Jurkat, Clone E6-1 (cell line): ENCODE measurements around the gene CDIP1.

Experiments
- DNase-seq: peaks from one replicate; pipeline ENCODE4 v3.0.0-alpha.2; 2011; ENCODE audit warnings: low read depth, low spot score
- H3K4me3 ChIP-seq: 2 replicates; pipeline ENCODE4 v1.5.1; 2011; ENCODE audit warnings: mild to moderate bottlenecking, low read length, control low read depth, moderate library complexity

Gene CDIP1

DNA sequence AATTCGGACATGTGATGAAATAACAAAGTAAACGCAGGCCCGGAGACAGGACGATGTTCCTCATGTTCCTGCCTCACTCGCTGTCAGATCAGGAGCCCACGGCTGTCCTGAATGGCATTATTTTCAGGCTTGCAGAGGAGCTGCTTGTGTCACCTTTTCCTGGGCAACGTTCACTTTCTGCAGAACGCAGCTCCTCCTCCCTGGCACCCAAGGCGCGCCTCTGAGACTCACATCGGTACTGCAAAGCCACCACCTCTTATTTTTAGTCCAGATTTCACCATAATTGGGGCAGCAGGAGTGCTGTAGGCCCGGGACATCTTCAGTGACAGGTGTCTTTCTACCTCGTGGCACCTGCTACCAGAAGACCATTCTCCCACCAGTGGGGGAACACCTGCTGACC, 9.6 kb upstream of the CDIP1 start:
- no peak for DNase-seq
- H3K4me3 ChIP-seq = no peak overlapping the region

DNA sequence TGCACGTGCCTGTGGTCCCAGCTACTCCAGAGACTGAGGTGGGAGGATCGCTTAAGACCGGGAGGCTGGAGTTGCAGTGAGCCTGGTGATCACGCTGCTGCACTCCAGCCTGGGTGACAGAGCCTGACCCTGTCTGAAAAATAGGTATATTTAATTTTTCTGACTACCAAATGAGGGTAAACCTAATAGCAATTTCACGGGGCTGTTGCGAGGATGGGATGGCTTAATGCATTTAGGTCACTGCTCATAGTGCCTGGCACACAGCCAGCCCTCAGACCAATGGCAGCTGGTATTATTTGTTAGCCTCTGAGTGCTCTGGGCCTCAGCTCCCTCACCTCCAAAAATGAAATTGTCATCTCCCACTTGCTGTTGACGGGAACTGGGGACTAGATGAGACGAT, 5.9 kb upstream of the CDIP1 start:
- no peak overlapping the region for H3K4me3 ChIP-seq
- no peak for DNase-seq

DNA sequence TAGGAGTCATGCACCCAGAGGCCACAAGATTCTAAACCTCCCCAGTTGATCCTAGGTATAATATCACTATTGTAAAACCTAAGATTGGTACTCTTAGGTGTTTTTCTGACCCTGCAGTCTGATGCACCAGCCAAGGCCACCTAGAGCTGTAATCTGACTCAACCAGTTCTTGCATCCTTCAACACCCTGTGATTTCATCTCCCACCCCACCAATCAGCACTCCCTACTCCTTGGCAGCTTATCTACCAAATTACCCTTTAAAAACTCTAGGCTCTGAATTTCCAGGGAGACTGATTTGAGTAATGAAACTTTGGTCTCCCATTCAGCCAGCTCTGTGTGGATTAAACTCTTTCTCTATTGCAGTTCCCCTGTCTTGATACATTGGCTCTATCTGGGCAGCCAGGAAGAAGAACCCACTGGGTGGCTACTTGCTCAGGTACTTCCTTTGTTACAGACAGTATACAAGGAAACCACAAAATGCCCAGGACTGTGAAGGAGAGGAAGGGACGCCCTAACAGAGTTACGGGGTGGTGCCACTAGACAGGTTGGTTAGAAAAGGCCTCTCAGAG, 1.2 kb upstream of the CDIP1 start:
- no peak for DNase-seq
- H3K4me3 ChIP-seq = no peak overlapping the region

DNA sequence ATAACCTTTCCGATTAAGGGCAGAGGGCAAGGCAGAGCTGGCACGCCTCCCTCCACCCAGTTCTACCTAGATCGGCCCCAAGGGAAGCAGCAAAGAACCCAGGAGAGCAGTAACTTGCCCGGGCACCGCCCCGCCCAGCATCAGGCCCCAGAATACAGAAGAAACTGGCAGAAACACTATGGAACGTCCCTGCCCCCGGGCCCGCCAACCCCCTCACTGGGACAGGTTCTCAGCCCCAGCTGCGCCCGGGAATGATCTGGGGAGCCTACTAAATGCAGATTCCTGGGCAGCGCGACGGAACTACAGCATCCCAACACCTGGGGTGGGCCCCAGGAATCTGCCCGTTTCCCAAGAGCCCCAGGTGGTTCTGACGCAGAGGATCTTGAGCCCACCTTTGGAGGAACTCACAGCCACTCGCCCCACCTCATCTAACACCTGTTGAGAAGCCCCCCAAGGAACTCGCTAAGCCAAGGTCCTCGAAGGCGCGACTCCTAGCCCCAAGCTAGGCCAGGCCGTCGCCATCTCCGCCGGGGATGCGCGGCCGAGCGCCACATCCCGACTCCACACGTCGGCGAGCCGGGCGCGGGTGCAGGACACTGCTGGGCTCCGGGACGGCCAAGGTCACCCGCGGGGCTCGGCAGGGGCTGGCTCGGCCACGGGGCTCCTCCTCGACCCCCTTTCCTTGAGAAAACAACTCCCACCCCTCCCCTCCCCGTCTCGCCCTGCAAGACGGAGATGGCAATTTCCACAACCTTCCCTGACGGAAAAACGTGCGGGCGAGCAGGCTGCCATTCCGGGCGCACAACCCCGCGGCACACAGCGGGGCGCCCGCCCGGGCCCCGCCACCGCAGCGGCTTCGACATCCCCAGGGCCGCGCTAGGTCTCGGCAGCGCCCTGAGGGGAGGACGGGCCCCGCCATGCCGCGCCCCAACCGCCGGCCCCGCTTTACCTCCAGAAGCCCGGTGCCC, 913 bp downstream of the CDIP1 start:
- DNase-seq = no peak
- peak overlapping the region; percentile 53 for H3K4me3 ChIP-seq

DNA sequence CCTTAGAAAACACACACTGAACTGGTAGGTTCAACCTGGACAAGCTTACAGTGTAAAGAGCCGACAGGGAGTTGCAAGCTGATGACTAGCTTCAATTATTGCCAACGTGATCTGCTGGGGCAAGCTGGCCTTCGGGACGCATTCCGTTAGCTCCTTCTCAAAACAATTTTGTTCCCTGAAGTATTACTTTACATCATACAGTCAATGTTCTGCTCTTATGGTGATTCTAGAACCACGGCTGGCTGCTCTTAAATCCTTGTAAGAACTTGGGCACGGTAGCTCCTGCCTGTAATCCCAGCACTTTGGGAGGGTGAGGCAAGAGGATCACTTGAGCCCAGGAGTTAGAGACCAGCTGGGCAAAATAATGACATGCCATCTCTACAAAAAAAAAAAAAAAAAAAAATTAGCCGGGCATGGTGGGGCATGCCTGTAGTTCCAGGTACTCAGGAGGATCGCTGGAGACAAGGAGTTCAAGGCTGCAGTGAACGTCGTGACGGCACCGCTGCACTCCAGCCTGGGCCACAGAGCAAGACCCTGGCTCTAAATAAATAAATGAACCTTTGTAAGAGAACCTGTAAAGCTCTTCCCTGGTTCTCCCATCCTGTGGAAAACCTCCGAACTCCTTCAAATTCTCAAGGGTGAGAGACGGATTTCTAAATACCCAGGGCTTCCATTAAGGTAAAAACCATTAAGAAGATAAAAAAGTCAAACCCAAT, 2.0 kb downstream of the CDIP1 start:
- H3K4me3 ChIP-seq = no peak overlapping the region
- no peak for DNase-seq

DNA sequence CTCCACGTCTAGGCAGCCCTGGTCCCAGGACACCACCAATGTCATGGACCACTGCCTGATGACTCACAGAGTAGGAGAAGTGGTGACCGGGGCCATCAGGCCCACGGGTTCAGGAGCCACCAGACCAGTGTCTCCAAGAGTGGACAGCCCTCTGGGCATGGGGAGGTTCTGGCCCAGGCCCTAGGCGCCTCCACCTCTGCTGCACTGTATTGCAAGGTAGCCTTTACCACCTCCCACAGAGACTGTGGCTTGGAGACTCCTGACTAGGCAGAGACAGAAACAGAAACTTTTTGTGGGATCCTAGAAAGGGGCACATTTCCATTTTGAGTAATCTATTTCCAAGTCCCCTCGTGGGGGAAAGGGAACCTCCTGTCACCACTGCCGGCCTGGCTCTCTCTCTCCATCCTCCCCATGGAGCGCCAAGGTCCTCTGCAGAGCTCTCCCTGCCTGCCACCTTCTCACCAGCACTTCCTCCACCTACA, 2.9 kb downstream of the CDIP1 start:
- no peak overlapping the region for H3K4me3 ChIP-seq
- DNase-seq = no peak

DNA sequence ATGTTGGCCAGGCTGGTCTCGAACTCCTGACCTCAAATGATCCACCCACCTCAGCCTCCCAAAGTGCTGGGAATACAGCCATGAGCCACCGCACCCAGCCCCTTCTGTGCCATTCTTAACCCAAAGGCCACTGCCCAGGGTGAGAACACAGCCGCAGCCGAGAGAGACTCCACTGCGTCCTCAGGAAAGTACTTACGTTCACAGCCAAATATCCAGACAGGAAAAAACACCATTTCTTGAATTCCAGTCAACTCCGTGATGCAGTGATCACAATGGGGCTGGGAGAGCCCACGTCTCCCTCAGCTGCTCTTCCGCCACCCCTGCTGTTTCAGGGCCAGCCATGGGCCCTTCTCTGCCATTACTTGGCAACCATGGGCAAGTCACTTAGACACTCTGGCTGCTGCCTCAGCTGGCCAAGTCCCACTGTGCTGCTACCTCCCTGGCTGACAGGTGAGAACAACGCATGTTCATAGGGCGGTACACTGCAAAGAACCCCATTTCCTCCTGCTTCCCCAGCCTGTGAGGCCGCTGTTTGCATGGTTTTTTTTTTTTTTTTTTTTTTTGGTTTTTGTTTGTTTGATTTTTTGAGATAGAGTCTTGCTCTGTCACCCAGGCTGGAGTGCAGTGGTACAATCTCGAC, 4.3 kb downstream of the CDIP1 start:
- H3K4me3 ChIP-seq = no peak overlapping the region

DNA sequence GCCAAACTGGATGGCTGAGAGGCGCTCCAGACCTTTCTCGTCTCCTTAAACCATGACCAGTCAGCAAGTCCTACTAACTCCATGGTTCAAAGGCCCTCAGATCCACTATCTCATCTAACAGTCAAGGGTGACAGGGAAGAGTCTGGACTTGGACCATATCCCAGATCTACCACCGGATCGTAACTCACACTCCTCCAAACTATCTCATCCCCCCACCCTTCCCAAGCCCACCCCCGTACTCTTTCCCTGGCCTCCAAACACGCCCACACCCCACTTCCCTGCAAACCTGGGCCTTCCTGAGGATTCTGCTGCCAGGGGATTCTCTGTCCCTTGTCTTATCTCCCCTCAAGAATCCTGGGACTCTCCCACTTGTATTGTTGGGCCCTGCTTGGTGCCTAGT, 5.1 kb downstream of the CDIP1 start:
- no peak overlapping the region for H3K4me3 ChIP-seq
- DNase-seq = no peak

More for the DNA sequence above, 4.3 kb downstream of the CDIP1 start:
- no peak for DNase-seq

DNA sequence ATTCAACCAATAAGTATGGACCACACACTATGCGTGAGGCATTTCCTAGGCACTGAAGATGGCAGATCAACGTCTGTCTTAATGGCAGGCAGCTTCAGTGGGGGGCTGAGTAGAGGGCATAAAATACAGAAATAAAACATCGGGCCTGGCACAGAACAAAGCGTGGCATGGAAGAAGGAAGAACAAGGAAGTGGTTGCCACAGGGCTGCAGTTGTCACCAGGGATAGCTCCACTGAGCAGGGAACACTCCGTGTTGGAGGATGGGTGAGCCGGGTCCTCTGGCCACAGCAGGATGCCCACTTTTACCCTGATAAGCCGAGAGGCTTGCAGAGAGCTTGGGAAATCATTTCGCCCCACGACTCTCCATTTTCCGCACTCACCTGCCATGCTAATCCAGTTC, 6.3 kb downstream of the CDIP1 start:
- no peak overlapping the region for H3K4me3 ChIP-seq
- no peak for DNase-seq

DNA sequence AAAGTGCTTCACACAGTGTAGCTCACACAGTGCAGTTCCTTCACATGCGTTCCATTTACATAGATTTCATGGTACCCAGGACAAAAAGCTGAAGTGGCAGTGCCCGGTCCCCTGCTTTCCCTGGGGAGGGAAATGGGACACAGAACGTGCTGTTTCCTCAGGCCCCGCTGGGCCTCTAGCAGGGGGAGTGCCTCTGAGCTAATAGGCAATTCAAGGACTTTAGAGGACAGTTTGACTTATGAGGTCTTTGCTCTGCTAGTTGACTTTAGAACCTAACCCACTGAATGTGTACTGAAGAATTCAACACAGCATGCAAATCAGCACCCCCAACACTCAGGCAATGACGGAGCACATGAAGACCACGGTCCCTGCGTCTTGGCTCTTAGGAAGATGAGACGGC, 6.8 kb downstream of the CDIP1 start:
- H3K4me3 ChIP-seq = no peak overlapping the region
- DNase-seq = no peak

DNA sequence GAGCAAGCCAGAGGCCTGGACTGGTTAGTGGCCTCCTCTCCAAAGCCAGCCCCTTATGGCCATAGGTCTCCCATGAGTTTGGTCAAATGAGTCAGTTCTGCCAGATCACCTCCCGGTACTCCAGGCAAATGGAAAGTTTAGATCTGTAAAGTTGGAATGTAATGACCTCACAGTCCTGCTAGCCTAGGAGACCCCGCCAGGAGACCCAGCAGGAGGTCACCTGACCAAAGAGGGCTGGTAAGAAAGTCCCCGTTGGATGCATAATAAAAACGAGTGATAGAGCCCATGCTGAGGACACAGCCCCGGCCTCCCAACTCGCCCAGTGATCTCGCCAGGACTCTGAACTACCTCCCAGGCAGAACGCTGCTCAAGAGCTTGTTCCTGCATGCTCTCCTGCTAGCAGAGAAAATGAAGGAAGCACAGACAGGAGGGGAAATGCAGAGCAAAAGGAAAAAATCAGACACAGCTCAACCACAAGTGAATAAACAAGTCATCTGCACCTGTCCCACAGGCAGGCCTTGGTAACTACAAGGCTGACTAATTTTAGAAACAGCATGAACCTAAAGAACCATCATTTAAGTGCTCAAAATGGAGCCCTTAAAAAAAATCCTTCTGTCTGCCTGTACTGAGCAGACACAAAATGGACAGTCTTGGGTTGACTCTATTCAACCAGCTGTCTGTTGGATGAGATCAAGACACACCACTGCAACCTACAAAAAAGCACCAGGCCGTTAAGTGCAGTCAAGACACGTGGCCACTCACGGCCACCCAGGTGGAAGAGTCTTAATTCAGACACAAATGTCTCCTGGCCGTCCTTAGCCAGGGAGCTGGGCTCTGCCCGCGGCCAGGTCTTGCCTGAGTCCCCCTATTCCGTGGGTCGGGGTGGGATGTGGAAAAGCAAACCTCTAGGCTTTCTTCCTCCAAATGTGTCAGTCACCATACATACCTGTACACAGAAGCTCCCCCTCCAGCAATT, 9.2 kb downstream of the CDIP1 start:
- DNase-seq = peak; percentile 69
- H3K4me3 ChIP-seq = no peak overlapping the region

DNA sequence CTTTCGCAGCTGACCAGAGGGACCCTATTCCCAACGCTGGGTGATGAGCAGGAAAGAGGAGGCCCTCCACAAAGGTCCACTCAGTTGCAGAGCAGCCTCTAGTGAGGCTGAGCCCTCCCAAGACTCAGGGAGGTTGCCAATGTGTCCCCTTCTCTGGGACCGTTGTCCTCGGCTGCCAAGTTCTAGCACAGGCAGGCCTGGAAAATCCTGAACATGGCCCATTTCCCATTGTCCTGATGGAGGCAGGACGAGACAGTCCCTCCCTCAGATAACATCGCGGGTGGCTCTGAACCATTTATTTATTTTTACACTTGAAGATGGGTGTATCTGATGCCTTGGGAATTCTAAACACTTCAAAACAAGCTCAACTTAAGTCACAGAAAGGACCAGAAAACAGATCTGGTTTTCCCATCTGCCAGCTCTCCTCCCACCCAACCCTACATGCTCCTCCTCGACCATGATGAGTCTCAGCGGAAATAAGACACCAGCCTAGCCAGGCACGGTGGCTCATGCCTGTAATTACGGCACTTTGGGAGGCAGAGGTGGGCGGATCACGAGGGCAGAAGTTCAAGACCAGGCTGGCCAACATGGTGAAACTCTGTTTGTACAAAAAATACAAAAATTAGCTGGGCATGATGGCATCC, 12.8 kb downstream of the CDIP1 start:
- H3K4me3 ChIP-seq = no peak overlapping the region
- no peak for DNase-seq

DNA sequence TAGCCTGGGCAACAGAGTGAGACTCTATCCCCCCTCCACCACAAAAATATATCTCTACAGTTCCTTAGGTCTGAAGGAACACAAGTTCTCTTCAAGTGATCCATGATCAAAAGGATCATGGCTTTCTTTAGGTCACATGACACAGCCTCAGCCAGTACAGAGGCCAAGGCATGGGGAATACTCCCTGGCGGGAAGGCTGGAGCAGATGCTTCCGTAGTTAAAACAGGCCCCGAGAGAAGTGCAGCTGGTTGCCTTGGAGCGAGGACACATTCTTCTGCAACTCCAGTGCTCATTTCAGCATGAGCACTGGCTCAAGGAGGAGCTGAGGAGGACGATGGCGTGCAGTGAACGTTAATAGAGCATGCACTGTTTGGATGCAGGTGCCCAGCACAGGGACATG, 13.5 kb downstream of the CDIP1 start:
- no peak for DNase-seq
- no peak overlapping the region for H3K4me3 ChIP-seq

DNA sequence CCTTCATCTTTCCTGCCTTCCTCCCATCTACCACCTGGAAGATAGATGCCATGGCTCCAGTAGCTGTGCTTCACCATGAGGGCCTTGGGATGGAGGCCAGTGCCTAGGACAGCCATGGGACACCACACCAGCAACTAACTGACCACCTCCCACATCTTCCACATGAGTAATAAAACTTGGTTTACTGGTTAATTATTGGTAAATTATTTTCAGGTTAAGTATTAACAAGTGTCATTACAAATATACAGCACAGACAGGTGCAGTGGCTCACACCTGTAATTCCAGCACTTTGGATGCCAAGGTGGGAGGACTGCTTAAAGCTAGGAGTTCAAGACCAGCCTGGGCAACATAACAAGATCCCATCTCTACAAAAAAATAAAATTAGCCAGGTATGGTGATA, 14.0 kb downstream of the CDIP1 start:
- no peak overlapping the region for H3K4me3 ChIP-seq
- DNase-seq = no peak

DNA sequence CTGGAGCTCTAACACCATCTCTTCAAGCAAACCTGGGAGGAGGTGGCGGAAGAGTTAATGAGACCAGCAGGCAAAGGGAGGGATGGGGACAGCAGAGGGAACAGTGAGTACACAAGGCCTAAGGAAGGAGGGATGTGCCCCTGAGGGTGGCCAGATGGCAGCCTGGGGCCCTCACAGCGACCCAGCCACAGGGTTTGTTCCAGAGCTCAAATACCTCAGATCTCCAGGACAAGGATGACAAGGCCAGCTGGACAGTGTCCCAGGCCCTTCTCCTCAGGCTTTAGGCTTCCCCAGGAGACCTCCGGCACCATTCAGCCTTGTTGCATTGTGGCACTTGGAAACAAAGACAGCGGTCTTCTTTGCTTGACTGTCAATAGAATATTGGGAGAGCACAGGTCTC, 14.9 kb downstream of the CDIP1 start:
- no peak for DNase-seq
- H3K4me3 ChIP-seq = no peak overlapping the region

DNA sequence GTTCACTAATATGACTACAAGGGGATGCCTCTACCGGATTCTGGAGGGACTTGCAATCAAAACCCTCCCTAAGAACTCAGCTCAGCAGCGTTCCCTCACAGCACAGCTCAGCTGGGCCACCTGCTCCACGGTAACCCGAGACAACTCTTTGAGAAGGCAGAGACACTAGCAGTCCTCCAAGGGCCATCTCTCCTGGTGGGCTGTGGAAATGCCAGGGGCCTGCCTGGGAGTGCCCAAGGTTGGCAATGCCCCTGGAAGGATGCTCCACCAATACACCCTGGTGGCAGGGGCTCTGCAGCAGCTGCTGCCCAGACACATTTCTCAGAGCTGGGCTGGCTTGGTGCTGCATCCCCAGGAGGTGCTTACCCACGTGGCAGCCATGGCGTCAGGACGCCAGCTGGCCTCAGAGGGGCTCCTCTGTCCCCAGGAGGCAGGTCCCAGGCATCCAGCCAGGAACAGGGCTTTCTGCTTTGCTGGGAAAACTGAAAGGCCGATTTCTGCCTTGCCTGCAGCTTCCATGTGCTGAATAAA, 16.5 kb downstream of the CDIP1 start:
- H3K4me3 ChIP-seq = no peak overlapping the region
- DNase-seq = no peak

DNA sequence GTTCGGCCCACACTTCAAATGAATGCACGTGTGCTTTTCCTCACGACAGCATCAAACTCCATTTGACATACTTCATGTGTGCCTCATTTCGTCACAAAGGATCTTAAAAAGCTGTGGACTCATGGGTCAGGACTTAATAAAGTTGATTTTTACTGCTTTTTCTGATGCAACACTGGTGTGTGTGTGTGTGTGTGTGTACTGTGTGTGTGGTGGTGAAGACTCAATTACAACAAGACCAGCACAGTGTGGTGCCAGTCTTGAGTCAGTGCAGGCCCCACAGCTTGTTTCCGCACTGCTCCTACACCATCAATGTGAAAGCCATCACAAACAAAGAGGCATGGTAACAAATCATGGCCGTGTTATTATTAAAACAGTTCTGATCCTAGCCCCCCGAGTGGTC, 17.7 kb downstream of the CDIP1 start:
- DNase-seq = no peak
- H3K4me3 ChIP-seq = no peak overlapping the region
